HG03025 (cell line): Measurements from ENCODE around the gene CHIA.
"Not testable (repeated sequence)": the region's sequence is repeated elsewhere in the genome, so short reads cannot be mapped to it uniquely, and the experiment has no call there.

Experiments
- ATAC-seq: cut with Tn5 transposase; IDR thresholded peaks from one replicate; pipeline ENCODE4 v1.9.1; 2021; ENCODE audit warnings: mild to moderate bottlenecking, moderate library complexity; ENCODE audit not compliant: unreplicated experiment, low FRiP score

Gene CHIA

GRCh38 chr1:111360257-111360656 lies 69.6 kb downstream of the CHIA start:
- not testable (repeated sequence) for ATAC-seq

GRCh38 chr1:111361761-111362160 lies 71.1 kb downstream of the CHIA start:
- no peak for ATAC-seq

GRCh38 chr1:111364690-111365089 lies 74.0 kb downstream of the CHIA start:
- no peak for ATAC-seq

- ATAC-seq, result no peak
Observed at GRCh38 chr1:111366256-111366655, 75.6 kb downstream of the CHIA start.

GRCh38 chr1:111369177-111369576 lies 78.5 kb downstream of the CHIA start:
- no peak for ATAC-seq

GRCh38 chr1:111369645-111370044 lies 79.0 kb downstream of the CHIA start:
- ATAC-seq, result no peak
